Measurements from ENCODE around the gene DEK.

Gene DEK

GRCh38 chr6:18277237-18278006 is 13.1 kb upstream of the DEK start:
- no peak for DNase-seq (ENCODE audit: low spot score)
- no peak for TF ChIP-seq CTCF (IDR thresholded peaks at IDR 0.05)
- H3K4me3 ChIP-seq = peak overlapping the region; percentile 60
- H3K27ac ChIP-seq = no peak overlapping the region

- H3K4me3 ChIP-seq = peak overlapping the region; percentile 60
- TF ChIP-seq CTCF (IDR thresholded peaks at IDR 0.05) = no peak
- no peak for DNase-seq (ENCODE audit: low spot score)
- H3K27ac ChIP-seq = no peak overlapping the region
Observed at GRCh38 chr6:18276610-18277236, 12.4 kb upstream of the DEK start.

GRCh38 chr6:18270216-18270615 is 5.9 kb upstream of the DEK start:
- H3K27ac ChIP-seq = no peak overlapping the region
- no peak for TF ChIP-seq CTCF (IDR thresholded peaks at IDR 0.05)
- no peak overlapping the region for H3K4me3 ChIP-seq
- DNase-seq (ENCODE audit: low spot score) = no peak

GRCh38 chr6:18269717-18270116 is 5.4 kb upstream of the DEK start:
- Histone ChIP-seq H3K27ac (no peak overlapping the region), H3K4me3 (no peak overlapping the region)
- no peak for TF ChIP-seq CTCF (IDR thresholded peaks at IDR 0.05)
- DNase-seq (ENCODE audit: low spot score) = no peak

- Histone ChIP-seq H3K4me3 (no peak overlapping the region), H3K27ac (no peak overlapping the region)
- no peak for DNase-seq (ENCODE audit: low spot score)
- no peak for TF ChIP-seq CTCF (IDR thresholded peaks at IDR 0.05)
Observed at GRCh38 chr6:18269253-18269652, 4.9 kb upstream of the DEK start.

GRCh38 chr6:18268066-18268465 is 3.7 kb upstream of the DEK start:
- no peak overlapping the region for H3K4me3 ChIP-seq
- H3K27ac ChIP-seq = no peak overlapping the region
- no peak for DNase-seq (ENCODE audit: low spot score)
- TF ChIP-seq CTCF (IDR thresholded peaks at IDR 0.05) = no peak

- no peak overlapping the region for H3K27ac ChIP-seq
- TF ChIP-seq CTCF (IDR thresholded peaks at IDR 0.05) = no peak
- DNase-seq (ENCODE audit: low spot score) = no peak
- H3K4me3 ChIP-seq = no peak overlapping the region
Observed at GRCh38 chr6:18266523-18266912, 2.2 kb upstream of the DEK start.

Data from coronary artery (tissue), 2 donors.